NOMO-1 (cell line): ENCODE data around the gene MGAT5.
A peak's percentile ranks its signal among the peaks of the same experiment; 100 is the strongest.

ENCODE experiments used
- DNase-seq, 2 experiments: peaks; one replicate each; lab custom pipeline; 2025; ENCODE audit not compliant: unreplicated experiment in 2 of 2; lab: John Stamatoyannopoulos, UW

The MGAT5 gene

GRCh38 chr2:134253804-134254203 is at the start of gene MGAT5:
Gene MGAT5, plus strand, starts transcription at chr2:134254072. Its CDS starts 332 bp downstream, at chr2:134254404.
- DNase-seq: peak; percentile 23 to 25

- no peak for DNase-seq
Observed at GRCh38 chr2:134205087-134205486, 48.8 kb upstream of the MGAT5 start.

- peak in 1 of 2 experiments; percentile 68 for DNase-seq
Observed at GRCh38 chr2:134206031-134206430, 47.8 kb upstream of the MGAT5 start.

GRCh38 chr2:134206573-134206972 is 47.3 kb upstream of the MGAT5 start:
- no peak for DNase-seq

GRCh38 chr2:134207589-134208209 is 46.2 kb upstream of the MGAT5 start:
- DNase-seq: peak in 1 of 2 experiments; percentile 24

- DNase-seq: peak in 1 of 2 experiments; percentile 26
Observed at GRCh38 chr2:134208825-134209224, 45.0 kb upstream of the MGAT5 start.

GRCh38 chr2:134212746-134213145 is 41.1 kb upstream of the MGAT5 start:
- no peak for DNase-seq

GRCh38 chr2:134216152-134216829 is 37.6 kb upstream of the MGAT5 start:
- DNase-seq: no peak

GRCh38 chr2:134217351-134217750 is 36.5 kb upstream of the MGAT5 start:
- DNase-seq: no peak

- DNase-seq: peak; percentile 42 to 76
Observed at GRCh38 chr2:134217924-134218323, 35.9 kb upstream of the MGAT5 start.

GRCh38 chr2:134218414-134218813 is 35.5 kb upstream of the MGAT5 start:
- DNase-seq: peak; percentile 26 to 33

- peak; percentile 5 to 47 for DNase-seq
Observed at GRCh38 chr2:134218930-134219658, 34.8 kb upstream of the MGAT5 start.

- DNase-seq: peak; percentile 5 to 32
Observed at GRCh38 chr2:134220344-134220974, 33.4 kb upstream of the MGAT5 start.

GRCh38 chr2:134224005-134224404 is 29.9 kb upstream of the MGAT5 start:
- no peak for DNase-seq

- DNase-seq: no peak
Observed at GRCh38 chr2:134225173-134225572, 28.7 kb upstream of the MGAT5 start.

GRCh38 chr2:134225841-134226240 is 28.0 kb upstream of the MGAT5 start:
- DNase-seq: no peak

- DNase-seq: no peak
Observed at GRCh38 chr2:134226601-134227000, 27.3 kb upstream of the MGAT5 start.

- DNase-seq: no peak
Observed at GRCh38 chr2:134227666-134228065, 26.2 kb upstream of the MGAT5 start.

GRCh38 chr2:134228493-134228903 is 25.4 kb upstream of the MGAT5 start:
- no peak for DNase-seq

GRCh38 chr2:134229540-134229939 is 24.3 kb upstream of the MGAT5 start:
- no peak for DNase-seq

- no peak for DNase-seq
Observed at GRCh38 chr2:134230885-134231284, 23.0 kb upstream of the MGAT5 start.
